Body of pancreas (tissue), 4 donors: ENCODE results near the gene RAVER1. TPM values are rescaled to one million over a fixed set of nuclear protein-coding genes. Genes with fewer than 3 reads are reported as not detected.
"Not testable (repeated sequence)": the region's sequence is repeated elsewhere in the genome, so short reads cannot be mapped to it uniquely, and the experiment has no call there.

ENCODE experiments used
- ATAC-seq: fragments of 150-250 bp; one replicate; pipeline ENCODE4 v1.9.1; 2016
- DNase-seq, 4 donors: peaks; one replicate each; pipeline ENCODE4 v3.0.0-alpha.2; 2019
- H3K27ac ChIP-seq, 4 donors: fragments of 200-600 bp; sonication (generic); 1 replicate in 3 of 4; 2 replicates in 1 of 4; pipeline versions ENCODE4 v1.5.1 to v1.6.1; 2016 to 2019; ENCODE audit warnings: mild to moderate bottlenecking in 1 of 4, mixed read lengths in 1 of 4, moderate library complexity in 1 of 4
- H3K27me3 ChIP-seq, 2 donors: fragments of 200-600 bp; sonication (generic); one replicate each; pipeline ENCODE4 v1.6.0; 2016; ENCODE audit warnings: mild to moderate bottlenecking in 1 of 2
- H3K36me3 ChIP-seq, 2 donors: fragments of 200-600 bp; sonication (generic); replicated peaks in 1 of 2; 2 replicates each; pipeline ENCODE4 v1.5.1; 2016; ENCODE audit warnings: low read depth in 2 of 2; ENCODE audit not compliant: insufficient read depth in 1 of 2
- H3K4me1 ChIP-seq: fragments of 200-600 bp; sonication (generic); one replicate; pipeline ENCODE4 v1.6.0; 2016
- H3K4me3 ChIP-seq, 2 donors: fragments of 200-600 bp; sonication (generic); 1 replicate in 1 of 2; 2 replicates in 1 of 2; pipeline ENCODE4 v1.5.1; 2016 to 2019
- H3K9me3 ChIP-seq, 3 donors: fragments of 200-600 bp; sonication (generic); 1 replicate in 2 of 3; 2 replicates in 1 of 3; pipeline ENCODE4 v1.5.1; 2016
- CTCF ChIP-seq, 7 experiments: fragments of 450-650 bp in 4 of 7; fragments of 200-600 bp in 3 of 7; sonication (generic) in 3 of 7; IDR thresholded peaks; one replicate each; pipeline ENCODE4 v1.5.1; 2016 to 2019; ENCODE audit warnings: antibody characterized with exemption in 7 of 7
- POLR2A ChIP-seq, 3 donors: fragments of 450-650 bp; IDR thresholded peaks; one replicate each; pipeline ENCODE4 v1.6.1; 2016; ENCODE audit warnings: antibody characterized with exemption in 3 of 3, mild to moderate bottlenecking in 2 of 3
- WGBS, 2 donors: methylation state at CpG; one replicate each; pipeline ENCODE4 v1.1.5; 2017; 5-methylcytosine and 5-hydroxymethylcytosine counted together
- intact Hi-C: fragments of 100-400 bp; cut with DNase I; formaldehyde crosslinking; loops from one replicate; pipeline ENCODE4 v1.15.1; 2023
- total RNA-seq, 2 donors: library from RNA; depleted of rRNA; stranded (reverse); fragments of >200 nt; gene quantifications; one replicate each; pipeline ENCODE4 v1.1.0, GENCODE V29; 2016

RAVER1 gene
- total RNA-seq, 2 donors from 2014 or later = 9.9 to 30.7 TPM

GRCh38 chr19:10378124-10378523 is 44.8 kb upstream of the RAVER1 start:
- intact Hi-C loops = no loop called here
- ATAC-seq (no peak), DNase-seq (no peak)
- no peaks in the 10 kb centered on the region for H3K9me3 ChIP-seq
- no peak overlapping the region for H3K4me3 ChIP-seq
- peaks cover 16% of the 10 kb centered on the region for H3K4me1 ChIP-seq
- peaks cover 0 to 5% of the 10 kb centered on the region in 2 donors for H3K36me3 ChIP-seq
- no peak overlapping the region for H3K27ac ChIP-seq
- WGBS, 2 donors = 89 to 96% methylated on average over 4 to 5 of the region's 8 CpGs
- H3K27me3 ChIP-seq = no peaks in the 10 kb centered on the region
- TF ChIP-seq CTCF (IDR thresholded peaks at IDR 0.05) = no peak
- no peak for TF ChIP-seq POLR2A (IDR thresholded peaks at IDR 0.05)

- H3K27ac ChIP-seq, H3K36me3 ChIP-seq, DNase-seq, H3K27me3 ChIP-seq, H3K9me3 ChIP-seq, intact Hi-C loops, ATAC-seq, H3K4me3 ChIP-seq: not testable (repeated sequence)
- WGBS, 2 donors = 89 to 90% methylated on average over 2 of the region's 2 CpGs
- peaks cover 16% of the 10 kb centered on the region for H3K4me1 ChIP-seq
Observed at GRCh38 chr19:10377140-10377640, 43.9 kb upstream of the RAVER1 start.

DNA sequence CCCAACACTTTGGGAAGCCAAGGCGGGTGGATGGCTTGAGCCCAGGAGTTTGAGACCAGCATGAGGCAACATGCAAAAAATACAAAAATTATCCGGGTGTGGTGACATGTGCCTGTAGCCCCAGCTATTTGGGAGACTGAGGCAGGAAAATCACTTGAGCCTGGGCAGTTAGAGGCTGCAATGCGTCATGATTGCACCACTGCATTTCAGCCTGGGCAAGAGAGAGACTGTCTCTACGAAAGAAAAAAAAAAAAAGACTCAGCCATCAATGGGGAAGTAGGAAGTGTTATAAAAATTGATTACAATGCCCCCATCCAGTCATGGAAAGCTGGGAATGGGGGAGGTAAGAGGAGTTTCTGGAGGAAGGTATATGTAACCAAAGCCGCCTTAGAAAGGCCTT is 41.6 kb upstream of the RAVER1 start:
- Histone ChIP-seq H3K4me1 (peaks cover 8% of the 10 kb centered on the region), H3K36me3 (peaks cover 0 to 5% of the 10 kb centered on the region in 2 donors), H3K4me3 (no peak overlapping the region), H3K27me3 (no peaks in the 10 kb centered on the region), H3K27ac (no peak overlapping the region), H3K9me3 (no peaks in the 10 kb centered on the region)
- 82 to 87% methylated on average over 5 of the region's 5 CpGs for WGBS, 2 donors
- intact Hi-C loops = no loop called here
- DNase-seq (no peak), ATAC-seq (no peak)
- no peak for TF ChIP-seq POLR2A (IDR thresholded peaks at IDR 0.05)
- no peak for TF ChIP-seq CTCF (IDR thresholded peaks at IDR 0.05)

GRCh38 chr19:10372690-10373089 is 39.4 kb upstream of the RAVER1 start:
- Histone ChIP-seq H3K36me3 (peaks cover 0 to 5% of the 10 kb centered on the region in 2 donors), H3K27me3 (no peaks in the 10 kb centered on the region)
- intact Hi-C loops = no loop called here

DNA sequence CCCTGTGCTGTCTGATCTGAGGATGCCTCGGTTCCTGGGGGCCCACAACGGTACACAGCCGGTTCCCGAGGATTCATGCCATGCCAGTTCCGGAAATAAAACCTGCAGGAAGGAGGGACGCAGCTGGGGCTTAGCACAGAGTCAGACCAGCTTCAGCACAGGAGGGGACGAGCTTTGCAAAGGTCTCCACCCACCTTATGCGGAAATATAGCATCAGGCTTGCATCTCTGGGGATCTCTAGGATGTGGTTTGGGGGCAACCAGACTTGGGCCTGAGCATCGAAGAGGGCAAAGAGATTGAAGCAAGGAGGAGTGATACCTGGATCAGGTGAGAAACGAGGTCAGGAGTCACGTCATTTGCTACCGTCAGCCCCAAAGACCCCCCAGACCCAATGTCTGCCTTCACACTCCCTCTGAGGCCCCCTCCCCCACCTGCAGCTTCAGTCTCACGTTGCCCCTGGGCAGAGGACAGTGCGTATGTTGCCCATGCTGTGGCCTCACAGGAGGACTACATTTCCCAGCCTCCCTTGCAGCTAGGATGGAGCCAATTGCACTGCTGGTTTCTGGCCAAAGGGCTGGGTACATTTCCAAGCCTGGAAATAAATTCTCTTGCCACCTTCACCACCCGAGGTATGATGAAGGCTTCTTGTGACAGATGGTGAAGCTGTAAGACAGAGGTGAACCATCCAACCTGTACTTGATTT is 34.9 kb upstream of the RAVER1 start:
- DNase-seq (no peak), ATAC-seq (no peak)
- WGBS, 2 donors = 94 to 95% methylated on average over 10 to 15 of the region's 15 CpGs
- TF ChIP-seq POLR2A (IDR thresholded peaks at IDR 0.05) (no peak), CTCF (IDR thresholded peaks at IDR 0.05) (no peak)
- H3K36me3 ChIP-seq = peaks cover 0 to 28% of the 10 kb centered on the region in 2 donors
- no peaks in the 10 kb centered on the region for H3K9me3 ChIP-seq
- no peak overlapping the region for H3K27ac ChIP-seq
- H3K4me1 ChIP-seq = no peaks in the 10 kb centered on the region
- no peaks in the 10 kb centered on the region for H3K27me3 ChIP-seq
- intact Hi-C loops = no loop called here
- H3K4me3 ChIP-seq = no peak overlapping the region

More at GRCh38 chr19:10372690-10373089, 39.4 kb upstream of the RAVER1 start:
- H3K27ac ChIP-seq = peak overlapping the region in 1 of 4 donors; percentile 34
- DNase-seq (peak in 1 of 4 donors; percentile 50), ATAC-seq (no peak)
- no peak for TF ChIP-seq POLR2A (IDR thresholded peaks at IDR 0.05)
- no peak for TF ChIP-seq CTCF (IDR thresholded peaks at IDR 0.05)
- H3K9me3 ChIP-seq = no peaks in the 10 kb centered on the region
- H3K4me3 ChIP-seq = no peak overlapping the region
- 89 to 94% methylated on average over 3 of the region's 3 CpGs for WGBS, 2 donors
- H3K4me1 ChIP-seq = no peaks in the 10 kb centered on the region

DNA sequence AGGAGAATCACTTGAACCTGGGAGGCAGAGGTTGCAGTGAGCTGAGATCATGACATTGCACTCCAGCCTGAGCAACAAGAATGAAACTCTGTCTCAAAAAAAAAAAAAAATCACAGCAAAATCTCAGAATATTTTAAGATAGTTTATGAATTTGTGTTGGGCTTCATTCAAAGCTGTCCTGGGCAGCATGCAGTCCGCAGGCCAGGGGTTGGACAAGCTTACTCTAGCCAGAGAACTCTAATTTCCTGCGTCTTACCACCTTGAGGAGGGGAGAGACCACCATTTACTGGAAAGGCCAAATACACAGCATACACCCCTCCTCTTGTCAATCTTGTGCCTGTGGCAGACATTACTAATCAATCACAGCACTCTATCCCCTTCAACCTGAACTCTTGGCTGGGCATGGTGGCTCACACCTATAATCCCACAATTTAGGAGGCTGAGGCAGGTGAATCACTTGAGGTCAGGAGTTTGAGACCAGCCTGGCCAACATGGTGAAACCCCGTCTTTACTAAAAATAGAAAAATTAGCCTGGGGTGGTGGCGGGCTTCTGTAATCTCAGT is 33.7 kb upstream of the RAVER1 start:
- H3K36me3 ChIP-seq = peaks cover 0 to 28% of the 10 kb centered on the region in 2 donors
- ATAC-seq, H3K27me3 ChIP-seq, intact Hi-C loops, H3K9me3 ChIP-seq, DNase-seq, H3K4me3 ChIP-seq, H3K4me1 ChIP-seq, H3K27ac ChIP-seq: not testable (repeated sequence)
- 91 to 95% methylated on average over 4 of the region's 4 CpGs for WGBS, 2 donors
